HUES6 (cell line): Measurements from ENCODE around the gene KAT2A.
A peak's percentile ranks its signal among the peaks of the same experiment; 100 is the strongest.

Experiments
- H3K27ac ChIP-seq: 2 replicates; pipeline ENCODE4 v1.7.0; 2013; ENCODE audit warnings: low read depth, mild to moderate bottlenecking, low read length, inconsistent platforms
- H3K27me3 ChIP-seq: 2 replicates; pipeline ENCODE4 v1.6.1; 2013; ENCODE audit warnings: low read length; ENCODE audit not compliant: control insufficient read depth, insufficient read depth
- H3K36me3 ChIP-seq: 2 replicates; pipeline ENCODE4 v1.6.1; 2013; ENCODE audit warnings: low read length; ENCODE audit not compliant: control insufficient read depth, insufficient read depth
- H3K4me1 ChIP-seq: 2 replicates; pipeline ENCODE4 v1.6.1; 2013; ENCODE audit warnings: low read length; ENCODE audit not compliant: control insufficient read depth, insufficient read depth
- H3K4me3 ChIP-seq: 2 replicates; pipeline ENCODE4 v1.5.1; 2013; ENCODE audit warnings: low read depth, low read length
- H3K9ac ChIP-seq: one replicate; pipeline ENCODE4 v1.6.1; 2013; ENCODE audit warnings: mild to moderate bottlenecking, low read length
- H3K9me3 ChIP-seq: 2 replicates; pipeline ENCODE4 v1.6.1; 2013; ENCODE audit warnings: low read depth, low read length; ENCODE audit not compliant: control insufficient read depth, insufficient read depth

Gene KAT2A

GRCh38 chr17:42122371-42123303 lies 1.5 kb upstream of the KAT2A start, which contains the start of gene HSPB9:
Gene HSPB9 (plus strand): TSS chr17:42122804. CDS start chr17:42122851, 47 bp downstream.
- Histone ChIP-seq H3K27ac (no peak within 1 kb of the TSS), H3K9me3 (no peaks in the 10 kb centered on the region), H3K4me3 (peak within 1 kb of the TSS; percentile 51), H3K36me3 (peaks cover 45% of the 10 kb centered on the region), H3K27me3 (no peaks in the 10 kb centered on the region), H3K9ac (peak within 1 kb of the TSS; percentile 23), H3K4me1 (peaks cover 19% of the 10 kb centered on the region)

- Histone ChIP-seq H3K27me3 (no peaks in the 10 kb centered on the region), H3K27ac (no peak overlapping the region), H3K9me3 (no peaks in the 10 kb centered on the region), H3K9ac (no peak overlapping the region), H3K4me1 (peaks cover 19% of the 10 kb centered on the region), H3K36me3 (peaks cover 42% of the 10 kb centered on the region), H3K4me3 (peak overlapping the region; percentile 55)
Measured at GRCh38 chr17:42120161-42120769, 902 bp downstream of the KAT2A start.

GRCh38 chr17:42119301-42119700 lies 1.9 kb downstream of the KAT2A start:
- H3K27me3 ChIP-seq, result no peaks in the 10 kb centered on the region
- H3K4me1 ChIP-seq, result peaks cover 19% of the 10 kb centered on the region
- no peak overlapping the region for H3K27ac ChIP-seq
- H3K36me3 ChIP-seq, result peaks cover 40% of the 10 kb centered on the region
- H3K9me3 ChIP-seq, result no peaks in the 10 kb centered on the region
- no peak overlapping the region for H3K9ac ChIP-seq
- H3K4me3 ChIP-seq, result no peak overlapping the region

GRCh38 chr17:42118545-42118944 lies 2.6 kb downstream of the KAT2A start:
- Histone ChIP-seq H3K9ac (no peak overlapping the region), H3K36me3 (peaks cover 46% of the 10 kb centered on the region), H3K4me3 (no peak overlapping the region), H3K4me1 (peaks cover 19% of the 10 kb centered on the region), H3K27me3 (no peaks in the 10 kb centered on the region), H3K9me3 (no peaks in the 10 kb centered on the region), H3K27ac (no peak overlapping the region)

- Histone ChIP-seq H3K27ac (no peak overlapping the region), H3K4me3 (no peak overlapping the region), H3K27me3 (no peaks in the 10 kb centered on the region), H3K36me3 (peaks cover 49% of the 10 kb centered on the region), H3K9me3 (no peaks in the 10 kb centered on the region), H3K4me1 (peaks cover 19% of the 10 kb centered on the region), H3K9ac (no peak overlapping the region)
Measured at GRCh38 chr17:42118126-42118510, 3.0 kb downstream of the KAT2A start.

GRCh38 chr17:42117397-42118125 lies 3.6 kb downstream of the KAT2A start:
- H3K4me3 ChIP-seq, result no peak overlapping the region
- H3K27me3 ChIP-seq, result no peaks in the 10 kb centered on the region
- no peak overlapping the region for H3K9ac ChIP-seq
- H3K9me3 ChIP-seq, result no peaks in the 10 kb centered on the region
- H3K27ac ChIP-seq, result no peak overlapping the region
- peaks cover 18% of the 10 kb centered on the region for H3K4me1 ChIP-seq
- H3K36me3 ChIP-seq, result peaks cover 49% of the 10 kb centered on the region

- Histone ChIP-seq H3K9ac (no peak overlapping the region), H3K36me3 (peaks cover 49% of the 10 kb centered on the region), H3K27me3 (no peaks in the 10 kb centered on the region), H3K4me3 (no peak overlapping the region), H3K4me1 (peaks cover 13% of the 10 kb centered on the region), H3K27ac (no peak overlapping the region), H3K9me3 (no peaks in the 10 kb centered on the region)
Measured at GRCh38 chr17:42116705-42117396, 4.3 kb downstream of the KAT2A start.

- H3K27ac ChIP-seq, result no peak overlapping the region
- no peak overlapping the region for H3K9ac ChIP-seq
- H3K4me3 ChIP-seq, result no peak overlapping the region
- no peaks in the 10 kb centered on the region for H3K27me3 ChIP-seq
- peaks cover 48% of the 10 kb centered on the region for H3K36me3 ChIP-seq
- peaks cover 3% of the 10 kb centered on the region; the same call in 1 of the 2 replicates for H3K4me1 ChIP-seq
- H3K9me3 ChIP-seq, result no peaks in the 10 kb centered on the region
Measured at GRCh38 chr17:42114118-42114517, 7.0 kb downstream of the KAT2A start.

GRCh38 chr17:42113293-42114069 lies 7.7 kb downstream of the KAT2A start:
- H3K4me3 ChIP-seq, result no peak overlapping the region
- H3K36me3 ChIP-seq, result peaks cover 43% of the 10 kb centered on the region
- no peak overlapping the region for H3K27ac ChIP-seq
- no peaks in the 10 kb centered on the region for H3K27me3 ChIP-seq
- H3K4me1 ChIP-seq, result peaks cover 8% of the 10 kb centered on the region
- H3K9me3 ChIP-seq, result no peaks in the 10 kb centered on the region
- no peak overlapping the region for H3K9ac ChIP-seq

GRCh38 chr17:42112552-42113176 lies 8.5 kb downstream of the KAT2A start, which contains the start of gene DHX58:
Gene DHX58 (minus strand): TSS chr17:42112714. CDS start chr17:42111892, 822 bp downstream.
- no peaks in the 10 kb centered on the region for H3K9me3 ChIP-seq
- H3K27me3 ChIP-seq, result no peaks in the 10 kb centered on the region
- H3K36me3 ChIP-seq, result peaks cover 37% of the 10 kb centered on the region
- no peak within 1 kb of the TSS for H3K9ac ChIP-seq
- H3K27ac ChIP-seq, result no peak within 1 kb of the TSS
- H3K4me1 ChIP-seq, result peaks cover 15% of the 10 kb centered on the region
- H3K4me3 ChIP-seq, result no peak within 1 kb of the TSS
